HG02759 (cell line): ENCODE data around the gene STK26.
"Not testable (repeated sequence)": the region's sequence is repeated elsewhere in the genome, so short reads cannot be mapped to it uniquely, and the experiment has no call there.

Experiments
- ATAC-seq: cut with Tn5 transposase; IDR thresholded peaks from one replicate; pipeline ENCODE4 v1.9.1; 2021; ENCODE audit warnings: mild to moderate bottlenecking, moderate library complexity; ENCODE audit not compliant: unreplicated experiment

The STK26 gene

DNA sequence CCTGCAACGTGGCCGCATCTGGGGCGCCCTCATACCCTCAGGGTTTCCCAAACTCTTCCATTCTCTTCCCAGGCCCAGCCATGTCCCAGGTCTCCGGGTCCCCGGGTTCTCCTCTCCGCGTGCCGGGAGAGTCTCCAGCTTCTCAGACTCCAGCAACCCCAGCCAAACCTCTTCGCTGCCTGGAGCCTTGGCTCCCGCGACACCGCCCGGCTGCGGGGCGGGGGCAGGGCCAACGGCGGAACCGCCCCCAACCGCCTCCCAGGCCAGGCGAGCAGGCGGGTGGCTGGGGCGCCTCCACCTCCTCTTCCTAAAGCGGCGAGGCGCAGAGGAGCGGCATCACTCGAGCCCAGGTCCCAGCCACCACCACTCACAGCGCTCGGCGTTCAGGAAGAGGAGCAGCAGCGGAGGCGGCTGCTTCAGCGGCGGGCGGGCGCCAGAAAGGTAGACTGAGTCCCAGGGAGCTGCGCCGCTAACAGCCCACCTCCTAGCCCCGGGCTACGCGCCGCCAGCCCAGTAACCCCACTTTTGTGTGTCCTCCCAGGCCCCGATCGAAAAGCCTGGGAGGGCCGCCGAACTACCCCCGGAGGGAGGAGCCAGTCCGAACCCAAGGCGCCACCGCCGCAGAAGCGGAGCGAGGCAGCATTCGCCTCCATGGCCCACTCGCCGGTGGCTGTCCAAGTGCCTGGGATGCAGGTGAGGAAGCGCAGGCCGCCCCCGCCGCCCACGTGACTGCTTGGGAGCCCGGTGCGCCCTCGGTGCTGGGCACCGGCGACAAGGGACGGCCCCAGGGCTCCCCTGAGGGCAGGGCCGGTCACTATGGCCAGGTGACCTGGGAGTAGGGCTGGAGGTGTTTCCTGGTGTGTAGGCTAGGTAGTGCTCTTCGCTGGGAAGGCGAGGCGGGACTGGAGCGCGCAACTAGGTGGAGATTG, at the start of gene STK26:
STK26 (plus strand) TSS at position 336 of the 929 bp plus-strand sequence; CDS start at position 652, 316 bp downstream.
- peak; percentile 82 for ATAC-seq

GRCh38 chrX:131975851-131976250, 47.3 kb upstream of the STK26 start:
- ATAC-seq: no peak

- ATAC-seq: no peak
Measured at GRCh38 chrX:131977619-131978018, 45.5 kb upstream of the STK26 start.

- no peak for ATAC-seq
Measured at GRCh38 chrX:131979116-131979515, 44.0 kb upstream of the STK26 start.

DNA sequence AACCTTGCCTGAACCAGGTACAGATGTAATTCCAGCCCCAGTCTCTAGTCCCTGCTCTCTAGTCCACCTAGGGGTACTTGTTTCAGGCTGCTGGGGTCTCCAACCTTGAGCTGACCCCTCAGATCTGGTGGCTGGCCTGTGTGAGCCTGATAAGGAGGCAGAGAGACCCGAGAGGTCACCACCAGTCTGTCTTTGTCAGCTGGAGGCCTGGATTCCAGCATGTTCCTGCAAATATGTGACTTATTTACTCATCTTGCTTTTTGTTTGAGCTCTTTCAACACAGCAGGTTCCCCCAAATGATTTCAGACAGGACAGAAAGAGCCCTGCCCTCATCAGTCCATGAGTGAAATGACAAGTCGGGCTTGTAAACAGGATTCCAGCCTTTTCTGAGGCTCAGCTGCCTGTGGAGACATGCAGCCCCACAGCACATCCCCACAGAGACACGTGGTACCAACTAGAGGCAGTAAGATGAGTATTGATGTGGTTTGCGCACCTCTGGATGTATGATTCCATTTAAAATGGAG, 37.5 kb upstream of the STK26 start:
- no peak for ATAC-seq

- ATAC-seq: peak; percentile 97
Measured at GRCh38 chrX:131987252-131987651, 35.9 kb upstream of the STK26 start.

- no peak for ATAC-seq
Measured at GRCh38 chrX:131988236-131988635, 34.9 kb upstream of the STK26 start.

- ATAC-seq: no peak
Measured at GRCh38 chrX:132001127-132001526, 22.0 kb upstream of the STK26 start.

DNA sequence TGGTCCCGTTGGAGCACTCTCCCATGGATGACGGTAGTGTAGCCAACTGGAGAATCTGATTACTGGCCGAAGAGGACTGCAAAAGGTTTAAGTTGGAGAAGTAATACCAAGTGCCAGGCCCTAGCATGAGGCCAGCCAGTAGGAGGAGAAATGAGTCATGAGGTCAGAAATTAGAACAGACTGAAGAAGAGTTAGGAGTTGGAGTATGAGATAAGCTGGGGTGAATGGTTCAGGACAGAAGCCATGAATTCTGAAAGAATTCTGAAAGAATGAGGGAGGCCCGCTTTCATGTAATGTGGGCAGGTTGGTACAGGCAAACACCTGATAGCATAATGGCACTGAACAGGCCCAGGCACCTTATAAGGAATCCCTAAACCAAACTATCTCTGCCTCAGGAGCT, 18.4 kb upstream of the STK26 start:
- ATAC-seq: no peak

GRCh38 chrX:132009350-132009749, 13.8 kb upstream of the STK26 start:
- no peak for ATAC-seq

DNA sequence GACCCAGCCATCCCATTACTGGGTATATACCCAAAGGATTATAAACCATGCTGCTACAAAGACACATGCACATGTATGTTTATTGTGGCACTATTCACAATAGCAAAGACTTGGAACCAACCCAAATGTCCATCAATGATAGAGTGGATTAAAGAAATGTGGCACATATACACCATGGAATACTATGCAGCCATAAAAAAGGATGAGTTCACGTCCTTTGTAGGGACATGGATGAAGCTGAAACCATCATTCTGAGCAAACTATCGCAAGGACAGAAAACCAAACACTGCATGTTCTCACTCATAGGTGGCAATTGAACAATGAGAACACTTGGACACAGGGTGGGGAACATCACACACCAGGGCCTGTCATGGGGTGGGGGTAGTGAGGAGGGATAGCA, 12.9 kb upstream of the STK26 start:
- ATAC-seq: not testable (repeated sequence)

GRCh38 chrX:132015875-132016274, 7.2 kb upstream of the STK26 start:
- no peak for ATAC-seq

DNA sequence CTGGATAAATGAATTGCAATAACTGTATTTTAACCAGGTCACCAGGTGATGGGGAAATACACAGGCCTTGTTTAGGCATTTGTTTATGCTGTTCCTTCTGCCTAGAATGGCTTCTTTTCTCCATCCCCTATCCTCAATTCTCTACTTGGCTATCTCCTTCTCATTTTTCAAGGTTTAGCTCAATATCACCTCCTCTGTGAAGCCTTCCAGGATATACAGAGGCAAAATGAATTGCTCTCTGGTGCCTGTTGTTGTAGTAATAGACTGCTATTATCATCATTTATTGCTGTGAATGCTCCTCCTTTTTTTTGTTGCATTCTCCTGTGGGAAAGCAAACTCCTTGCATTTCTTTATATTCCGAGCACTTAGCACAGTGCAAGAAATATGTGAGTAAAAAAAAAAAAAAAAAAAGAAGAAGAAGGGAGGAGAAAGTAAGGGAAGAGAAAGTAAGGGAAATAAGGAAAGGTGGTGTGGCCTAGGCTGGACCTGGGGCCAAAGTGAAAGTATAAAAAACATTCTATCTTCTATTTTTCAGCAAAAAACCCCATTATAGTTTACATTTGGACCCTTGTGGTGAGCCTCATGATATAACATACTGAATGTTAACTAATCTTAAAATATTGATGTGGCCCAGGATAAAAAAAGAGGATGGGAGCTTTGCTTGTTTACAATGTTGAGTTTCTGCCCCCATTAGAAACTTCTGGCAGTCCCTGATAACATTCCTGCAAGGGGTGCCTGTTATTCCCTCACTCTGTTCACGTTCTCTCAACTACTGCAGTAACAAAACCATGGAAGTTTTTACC, 6.3 kb upstream of the STK26 start:
- ATAC-seq: no peak

DNA sequence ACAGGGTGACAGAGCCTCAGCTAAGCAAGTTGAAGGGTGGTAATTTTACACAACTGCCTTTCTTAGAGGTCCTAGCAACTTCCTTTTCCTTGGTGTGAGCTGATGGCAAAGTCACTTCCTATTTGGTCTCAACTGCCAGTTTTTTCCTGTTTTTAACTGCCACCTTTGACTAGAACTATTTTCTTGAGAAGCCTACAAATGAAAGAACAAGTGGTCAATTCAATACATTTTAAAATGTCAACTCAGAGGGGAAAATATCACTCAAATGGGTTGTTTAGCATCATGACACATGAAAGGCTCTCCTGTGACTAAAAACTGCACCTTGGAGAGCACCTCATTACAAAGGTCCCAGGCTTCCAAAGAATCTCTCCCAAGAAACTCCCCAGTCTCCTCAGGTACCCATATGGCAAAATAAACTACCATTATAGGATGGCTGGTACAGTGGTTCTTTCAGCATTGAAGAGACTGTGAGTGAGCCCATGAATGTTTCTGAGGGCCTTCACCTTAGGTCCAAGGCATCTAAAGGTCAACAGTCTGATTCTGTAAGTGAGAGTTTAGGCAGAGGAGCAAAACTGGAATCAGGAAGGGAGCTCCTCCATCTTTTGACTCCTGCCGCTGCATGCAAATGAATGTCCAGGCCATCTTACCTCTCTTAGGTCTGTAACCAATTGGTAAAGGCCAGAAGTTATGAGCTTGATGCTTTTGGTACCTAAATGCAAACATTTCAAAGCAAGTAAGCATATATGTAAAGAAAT, 5.5 kb upstream of the STK26 start:
- ATAC-seq: no peak

GRCh38 chrX:132022198-132022966, 720 bp upstream of the STK26 start:
- peak; percentile 22 for ATAC-seq

DNA sequence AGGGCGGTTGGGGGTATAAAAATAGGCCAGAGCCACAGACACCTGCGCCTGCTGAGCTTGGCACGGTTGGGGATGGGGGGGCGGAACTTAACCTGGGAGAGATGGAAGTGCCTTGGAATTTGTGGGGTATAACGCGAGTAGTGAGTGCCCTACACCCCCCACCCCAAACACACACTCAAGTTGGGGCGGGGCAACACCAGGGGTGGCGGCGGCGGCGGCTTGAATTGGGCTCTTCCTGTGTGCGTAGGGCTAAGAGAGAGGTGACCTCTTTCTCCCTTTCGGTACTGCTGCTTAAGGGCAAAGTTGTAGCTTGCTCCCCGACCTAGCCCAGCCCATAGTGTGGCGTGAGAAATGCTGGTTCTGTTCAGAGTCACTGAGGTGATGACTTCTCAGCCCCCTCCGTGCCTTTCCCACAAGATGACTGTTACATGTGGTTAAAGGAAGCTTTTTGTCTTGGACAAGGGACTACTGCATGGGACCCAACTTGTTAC, 839 bp downstream of the STK26 start:
- ATAC-seq: peak; percentile 49

- ATAC-seq: no peak
Measured at GRCh38 chrX:132025041-132025440, 1.9 kb downstream of the STK26 start.

- no peak for ATAC-seq
Measured at GRCh38 chrX:132030264-132030663, 7.2 kb downstream of the STK26 start.

GRCh38 chrX:132031867-132032266, 8.8 kb downstream of the STK26 start:
- ATAC-seq: no peak

- no peak for ATAC-seq
Measured at GRCh38 chrX:132033166-132033565, 10.1 kb downstream of the STK26 start.
